SK-N-SH (cell line): ENCODE results near the gene NEMF. TPM values are rescaled to one million over a fixed set of nuclear protein-coding genes. Genes with fewer than 3 reads are reported as not detected.

ENCODE experiments used
- CTCF ChIA-PET: fragments of 300-600, 350-600 bp; formaldehyde crosslinking; extraction: SDS; loops from one replicate; lab custom pipeline; 2021; lab: Yijun Ruan, JAX
- POLR2A ChIA-PET: fragments of 350-600 bp; sonication (Branson Sonifier 250); formaldehyde crosslinking; extraction: SDS; loops from one replicate; lab custom pipeline; 2020; ENCODE audit warnings: antibody characterized with exemption, inconsistent platforms; lab: Yijun Ruan, JAX
- DNase-seq: peaks from one replicate; pipeline ENCODE4 v3.0.0; 2012
- H2AFZ ChIP-seq: fragments of 200-600 bp; sonication (generic); 2 replicates; pipeline ENCODE4 v1.8.1; 2016; ENCODE audit warnings: antibody characterized with exemption, mild to moderate bottlenecking, low read depth
- H3F3A ChIP-seq: fragments of 200-600 bp; sonication (generic); replicated peaks from 2 replicates; pipeline ENCODE3; 2016; ENCODE audit warnings: antibody characterized with exemption, mild to moderate bottlenecking; ENCODE audit not compliant: insufficient read depth
- H3K27ac ChIP-seq, 2 experiments: fragments of 200-500 bp in 1 of 2; fragments of 200-600 bp in 1 of 2; sonication (Bioruptor generic) in 1 of 2; sonication (generic), shearing (Covaris generic) in 1 of 2; 2 replicates each; pipeline versions ENCODE4 v1.5.1 to v1.6.1; 2014 to 2016; ENCODE audit warnings: low read depth in 2 of 2, inconsistent platforms in 1 of 2, low read length in 1 of 2, mild to moderate bottlenecking in 1 of 2, mixed read lengths in 1 of 2
- H3K27me3 ChIP-seq: fragments of 200-600 bp; sonication (generic), shearing (Covaris generic); 2 replicates; pipeline ENCODE4 v1.6.1; 2016; ENCODE audit warnings: mixed run types; ENCODE audit not compliant: insufficient read depth
- H3K36me3 ChIP-seq, 2 experiments: fragments of 200-500 bp in 1 of 2; fragments of 200-600 bp in 1 of 2; sonication (Bioruptor generic) in 1 of 2; sonication (generic) in 1 of 2; replicated peaks in 1 of 2; 2 replicates each; pipeline versions ENCODE3 to v1.5.1; 2014 to 2016; ENCODE audit warnings: low read length in 1 of 2, mild to moderate bottlenecking in 1 of 2; ENCODE audit not compliant: insufficient read depth in 2 of 2, control insufficient read depth in 1 of 2
- H3K4me1 ChIP-seq, 2 experiments: fragments of 200-500 bp in 1 of 2; fragments of 200-600 bp in 1 of 2; sonication (Bioruptor generic) in 1 of 2; sonication (generic), shearing (Covaris generic) in 1 of 2; 2 replicates each; pipeline versions ENCODE4 v1.5.1 to v1.6.1; 2014 to 2016; ENCODE audit warnings: low read depth in 1 of 2, low read length in 1 of 2, mixed run types in 1 of 2; ENCODE audit not compliant: insufficient read depth in 2 of 2, control insufficient read depth in 1 of 2
- H3K4me2 ChIP-seq: fragments of 200-600 bp; sonication (generic), shearing (Covaris generic); 2 replicates; pipeline ENCODE4 v1.6.1; 2017; ENCODE audit warnings: mixed run types
- H3K4me3 ChIP-seq, 2 experiments: fragments of 200-500 bp in 1 of 2; fragments of 200-600 bp in 1 of 2; sonication (Bioruptor generic) in 1 of 2; sonication (generic), shearing (Covaris generic) in 1 of 2; 2 replicates each; pipeline versions ENCODE4 v1.5.1 to v1.8.1; 2014 to 2016; ENCODE audit warnings: low read depth in 2 of 2, inconsistent platforms in 1 of 2, low read length in 1 of 2, mild to moderate bottlenecking in 1 of 2, mixed read lengths in 1 of 2, moderate library complexity in 1 of 2
- H3K79me2 ChIP-seq: fragments of 200-600 bp; sonication (generic); 2 replicates; pipeline ENCODE4 v1.8.1; 2017; ENCODE audit warnings: mild to moderate bottlenecking; ENCODE audit not compliant: insufficient read depth
- H3K9ac ChIP-seq: fragments of 200-600 bp; sonication (generic); 2 replicates; pipeline ENCODE4 v1.6.1; 2017; ENCODE audit warnings: mixed run types
- H3K9me2 ChIP-seq: fragments of 200-600 bp; sonication (generic); 2 replicates; pipeline ENCODE4 v1.6.1; 2017; ENCODE audit warnings: mixed run types
- H3K9me3 ChIP-seq: fragments of 200-600 bp; sonication (generic); 2 replicates; pipeline ENCODE4 v1.6.1; 2017; ENCODE audit warnings: mixed run types, mild to moderate bottlenecking, moderate library complexity
- H4K20me1 ChIP-seq: fragments of 200-600 bp; sonication (generic); 2 replicates; pipeline ENCODE4 v1.6.1; 2017; ENCODE audit warnings: mild to moderate bottlenecking, mixed run types; ENCODE audit not compliant: insufficient read depth
- ELF1 ChIP-seq: IDR thresholded peaks from 2 replicates; pipeline ENCODE4 v1.4.0; 2012
- EP300 ChIP-seq, 2 experiments: IDR thresholded peaks; 2 replicates each; pipeline versions ENCODE4 v1.4.0 to v1.6.1; 2012; ENCODE audit warnings: borderline replicate concordance in 1 of 2, low read depth in 1 of 2, low read length in 1 of 2
- FOSL2 ChIP-seq: IDR thresholded peaks from 2 replicates; pipeline ENCODE4 v1.4.0; 2012; ENCODE audit warnings: low read depth, mild to moderate bottlenecking, moderate library complexity, borderline replicate concordance
- FOXJ3 ChIP-seq: sonication (generic); formaldehyde crosslinking; IDR thresholded peaks from 2 replicates; pipeline ENCODE4 v1.5.1; 2020; ENCODE audit warnings: mild to moderate bottlenecking, missing genetic modification reagents
- GABPA ChIP-seq: IDR thresholded peaks from 2 replicates; pipeline ENCODE4 v1.4.0; 2012; ENCODE audit warnings: low read depth, mild to moderate bottlenecking
- IRF3 ChIP-seq: fragments of 150-350 bp; IDR thresholded peaks from 2 replicates; pipeline ENCODE4 v1.6.1; 2016; ENCODE audit warnings: mild to moderate bottlenecking, low read depth, low read length
- PBX3 ChIP-seq: IDR thresholded peaks from 2 replicates; pipeline ENCODE4; 2012
- RCOR1 ChIP-seq: fragments of 150-350 bp; IDR thresholded peaks from 2 replicates; pipeline ENCODE4 v1.6.1; 2017; ENCODE audit warnings: antibody characterized with exemption, low read length
- RFX5 ChIP-seq: IDR thresholded peaks from 2 replicates; pipeline ENCODE4 v1.6.1; 2012; ENCODE audit warnings: mild to moderate bottlenecking, improper control_type of control experiment, low read length
- SIN3A ChIP-seq: IDR thresholded peaks from 2 replicates; pipeline ENCODE4 v1.6.1; 2012; ENCODE audit warnings: low read depth, mild to moderate bottlenecking, low read length, moderate library complexity, borderline replicate concordance
- SMC3 ChIP-seq: IDR thresholded peaks from 2 replicates; pipeline ENCODE4 v1.6.1; 2012; ENCODE audit warnings: low read depth, low read length, improper control_type of control experiment
- TCF12 ChIP-seq: IDR thresholded peaks from 2 replicates; pipeline ENCODE4 v1.4.0; 2012
- YY1 ChIP-seq: IDR thresholded peaks from 2 replicates; pipeline ENCODE4 v1.4.0; 2012; ENCODE audit warnings: low read depth, mild to moderate bottlenecking
- WGBS: methylation state at CpG from one replicate; pipeline ENCODE4 v1.1.6; 2017; ENCODE audit warnings: low lambda C conversion rate; 5-methylcytosine and 5-hydroxymethylcytosine counted together
- polyA plus RNA-seq, 3 experiments: library from polyadenylated mRNA; depleted of rRNA; stranded (reverse); fragments of >200 nt; gene quantifications; 2 replicates each; pipeline ENCODE4 v1.2.3, GENCODE V29; 2012
- TF ChIP-seq, protein P1 (sequence below): fragments of 200-600 bp; sonication (generic); IDR thresholded peaks from 2 replicates; pipeline ENCODE4 v1.6.1; 2017; ENCODE audit warnings: antibody characterized with exemption, mild to moderate bottlenecking, moderate library complexity

NEMF gene
- polyA plus RNA-seq, 1 of the 3 experiments (the other 2 are of a cell fraction) = 14.0 TPM

DNA sequence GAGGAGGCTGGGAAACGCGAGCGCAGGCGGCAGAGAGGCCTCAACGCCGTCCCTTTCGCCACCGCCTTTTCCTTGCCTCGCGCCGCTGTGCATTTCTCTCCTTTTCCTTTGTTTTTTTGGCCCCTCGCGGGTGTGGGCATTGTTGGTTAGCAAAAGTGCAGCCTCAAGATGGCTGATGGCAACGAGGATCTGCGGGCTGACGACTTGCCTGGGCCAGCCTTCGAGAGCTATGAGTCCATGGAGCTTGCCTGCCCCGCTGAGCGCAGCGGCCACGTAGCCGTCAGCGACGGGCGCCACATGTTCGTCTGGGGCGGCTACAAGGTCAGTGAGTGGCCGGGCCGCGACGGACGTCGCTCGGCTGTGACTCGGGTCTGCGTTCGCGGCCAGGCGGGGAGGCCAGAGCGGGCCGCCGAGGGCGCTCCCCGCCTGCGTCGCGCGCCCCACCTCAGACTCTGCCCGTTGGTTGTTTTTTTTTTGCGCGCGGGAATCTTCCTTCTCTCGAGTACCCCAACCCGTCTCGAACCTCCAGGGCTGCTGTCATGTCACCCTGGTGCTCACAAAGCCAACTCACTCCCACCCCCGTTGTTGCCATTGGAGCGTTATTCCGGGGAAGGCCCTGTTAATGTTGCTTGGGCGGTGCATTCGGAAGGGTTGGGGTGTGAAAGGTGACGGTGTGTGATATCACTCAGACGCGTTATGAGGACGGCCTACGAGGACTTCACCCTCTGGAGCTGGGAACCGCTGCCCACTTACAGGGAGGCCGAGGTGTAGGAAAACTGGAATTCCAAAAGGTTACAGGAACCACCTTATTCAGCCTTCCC lies 84.1 kb downstream of the NEMF start:
- Histone ChIP-seq H3K79me2 (peaks cover 46% of the 10 kb centered on the region), H3K4me2 (peak overlapping the region; percentile 96), H3K27me3 (no peaks in the 10 kb centered on the region), H3F3A (peaks cover 18% of the 10 kb centered on the region), H3K4me3 (peak overlapping the region; percentile 85 to 97), H4K20me1 (no peaks in the 10 kb centered on the region; the same call in 1 of the 2 replicates), H2AFZ (peak overlapping the region; percentile 72; the same call in 1 of the 2 replicates), H3K9me2 (no peaks in the 10 kb centered on the region; the same call in 1 of the 2 replicates), H3K9ac (peak overlapping the region; percentile 100), H3K4me1 (peaks cover 13 to 16% of the 10 kb centered on the region in 2 experiments; a peak in 3 of 4 replicates), H3K27ac (peak overlapping the region; percentile 93 to 96), H3K9me3 (no peaks in the 10 kb centered on the region), H3K36me3 (peaks cover 5 to 15% of the 10 kb centered on the region in 2 experiments)
- peak; percentile 67 for DNase-seq
- TF ChIP-seq SMC3 = no peak
- TF ChIP-seq, protein P1, sequence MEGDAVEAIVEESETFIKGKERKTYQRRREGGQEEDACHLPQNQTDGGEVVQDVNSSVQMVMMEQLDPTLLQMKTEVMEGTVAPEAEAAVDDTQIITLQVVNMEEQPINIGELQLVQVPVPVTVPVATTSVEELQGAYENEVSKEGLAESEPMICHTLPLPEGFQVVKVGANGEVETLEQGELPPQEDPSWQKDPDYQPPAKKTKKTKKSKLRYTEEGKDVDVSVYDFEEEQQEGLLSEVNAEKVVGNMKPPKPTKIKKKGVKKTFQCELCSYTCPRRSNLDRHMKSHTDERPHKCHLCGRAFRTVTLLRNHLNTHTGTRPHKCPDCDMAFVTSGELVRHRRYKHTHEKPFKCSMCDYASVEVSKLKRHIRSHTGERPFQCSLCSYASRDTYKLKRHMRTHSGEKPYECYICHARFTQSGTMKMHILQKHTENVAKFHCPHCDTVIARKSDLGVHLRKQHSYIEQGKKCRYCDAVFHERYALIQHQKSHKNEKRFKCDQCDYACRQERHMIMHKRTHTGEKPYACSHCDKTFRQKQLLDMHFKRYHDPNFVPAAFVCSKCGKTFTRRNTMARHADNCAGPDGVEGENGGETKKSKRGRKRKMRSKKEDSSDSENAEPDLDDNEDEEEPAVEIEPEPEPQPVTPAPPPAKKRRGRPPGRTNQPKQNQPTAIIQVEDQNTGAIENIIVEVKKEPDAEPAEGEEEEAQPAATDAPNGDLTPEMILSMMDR = no peak
- TF ChIP-seq SIN3A = 0 out of 2 replicates have a peak, but pooled peaks have one; percentile 24
- TF ChIP-seq TCF12 = no peak
- peak; percentile 42; the same call in 1 of the 2 replicates for TF ChIP-seq YY1
- no peak for TF ChIP-seq ELF1
- TF ChIP-seq RFX5 = no peak
- TF ChIP-seq GABPA = no peak
- no peak for TF ChIP-seq PBX3
- no peak for TF ChIP-seq FOXJ3 (CRISPR knock-in tag)
- TF ChIP-seq IRF3 = no peak
- TF ChIP-seq EP300 (IDR thresholded peaks at IDR 0.05; ENCODE audit: borderline replicate concordance in 1 of 2, low read depth in 1 of 2, low read length in 1 of 2) = no peak
- TF ChIP-seq RCOR1 = no peak
- no peak for TF ChIP-seq FOSL2
- CTCF ChIA-PET = interaction anchor here (0.7 to 2.6 kb wide), 17 partner anchors 8 to 306 kb away, joined by 3 to 17 read pairs (median 4); partner anchors contain the start of genes DNAAF2, KLHDC1, NEMF and POLE2
- under 1% methylated on average over 49 of the region's 67 CpGs for WGBS
- POLR2A ChIA-PET = interaction anchor here (0.7 to 2.1 kb wide), 12 partner anchors 8 to 1474 kb away, joined by 3 to 27 read pairs (median 5); partner anchors contain the start of genes DNAAF2, KLHDC1, MGAT2 and NEMF
